Stomach (tissue), 9 donors: ENCODE data around the gene ABLIM2. TPM values are rescaled to one million over a fixed set of nuclear protein-coding genes. Genes with fewer than 3 reads are reported as not detected.

Source experiments
- DNase-seq, 2 donors: peaks; one replicate each; pipeline versions ENCODE4 v3.0.0 to v3.0.0-alpha.2; 2013 to 2019
- H3K27ac ChIP-seq, 5 donors: fragments of 200-600 bp in 4 of 5; sonication (generic) in 4 of 5; one replicate each; pipeline ENCODE4 v1.5.1; 2013 to 2019; ENCODE audit warnings: mild to moderate bottlenecking in 1 of 5, moderate library complexity in 1 of 5
- H3K27me3 ChIP-seq, 3 donors: fragments of 200-600 bp; sonication (generic); one replicate each; pipeline ENCODE4 v1.5.1; 2017 to 2019; ENCODE audit warnings: mixed run types in 1 of 3
- H3K36me3 ChIP-seq, 4 donors: fragments of 200-600 bp; sonication (generic); 1 replicate in 3 of 4; 2 replicates in 1 of 4; pipeline ENCODE4 v1.5.1; 2016 to 2019
- H3K4me1 ChIP-seq, 4 donors: fragments of 200-600 bp; sonication (generic); one replicate each; pipeline ENCODE4 v1.5.1; 2016 to 2019
- H3K4me3 ChIP-seq, 4 donors: fragments of 200-600 bp; sonication (generic) in 3 of 4; one replicate each; pipeline ENCODE4 v1.5.1; 2016 to 2019; ENCODE audit warnings: mild to moderate bottlenecking in 1 of 4
- H3K9me3 ChIP-seq, 4 donors: fragments of 200-600 bp; sonication (generic); one replicate each; pipeline ENCODE4 v1.5.1; 2016 to 2019
- EP300 ChIP-seq: sonication (generic); formaldehyde crosslinking; IDR thresholded peaks from one replicate; pipeline ENCODE4 v1.6.1; 2017; ENCODE audit warnings: antibody characterized with exemption
- POLR2A ChIP-seq, 4 donors: fragments of 450-650 bp; IDR thresholded peaks; one replicate each; pipeline ENCODE4 v1.6.1; 2016; ENCODE audit warnings: antibody characterized with exemption in 4 of 4, control low read depth in 2 of 4, mild to moderate bottlenecking in 1 of 4, moderate library complexity in 1 of 4
- POLR2AphosphoS5 ChIP-seq, 3 donors: sonication (generic); formaldehyde crosslinking; IDR thresholded peaks; one replicate each; pipeline ENCODE4 v1.6.1; 2016; ENCODE audit warnings: antibody characterized with exemption in 3 of 3
- WGBS, 5 donors: extraction: QIAGEN DNeasy Blood & Tissue Kit in 3 of 5; methylation state at CpG; one replicate each; pipeline versions ENCODE4 v1.1.5 to v1.1.7; 2013 to 2018; 5-methylcytosine and 5-hydroxymethylcytosine counted together
- intact Hi-C: fragments of 100-400 bp; cut with DNase I; formaldehyde crosslinking; loops from one replicate; pipeline ENCODE4 v1.15.1; 2023; ENCODE audit warnings: low total_unique reads
- polyA plus RNA-seq, 3 donors: library from polyadenylated mRNA; stranded (reverse); fragments of 200-250 nt; gene quantifications; one replicate each; pipeline ENCODE4 v1.2.3, GENCODE V29; 2013
- total RNA-seq, 5 donors: library from RNA; depleted of rRNA; stranded (reverse); fragments of >200 nt; gene quantifications; one replicate each; pipeline versions ENCODE4 v1.1.0 to v1.2.3, GENCODE V29; 2014 to 2016
- TF ChIP-seq, protein P1 (sequence below), 7 experiments: fragments of 450-650 bp in 4 of 7; fragments of 200-600 bp in 3 of 7; sonication (generic) in 3 of 7; IDR thresholded peaks; one replicate each; pipeline ENCODE4 v1.5.1; 2016 to 2019; ENCODE audit warnings: antibody characterized with exemption in 7 of 7, control low read depth in 2 of 7, mild to moderate bottlenecking in 1 of 7
- donor health status: healthy with polysubstance abuse.
- donor health status: Bipolar disorder and iron deficiency.
- donor health status: healthy.

Gene ABLIM2
- total and polyA plus RNA-seq, 8 donors, result 2.3 to 28.0 (median 5.5) TPM

DNA sequence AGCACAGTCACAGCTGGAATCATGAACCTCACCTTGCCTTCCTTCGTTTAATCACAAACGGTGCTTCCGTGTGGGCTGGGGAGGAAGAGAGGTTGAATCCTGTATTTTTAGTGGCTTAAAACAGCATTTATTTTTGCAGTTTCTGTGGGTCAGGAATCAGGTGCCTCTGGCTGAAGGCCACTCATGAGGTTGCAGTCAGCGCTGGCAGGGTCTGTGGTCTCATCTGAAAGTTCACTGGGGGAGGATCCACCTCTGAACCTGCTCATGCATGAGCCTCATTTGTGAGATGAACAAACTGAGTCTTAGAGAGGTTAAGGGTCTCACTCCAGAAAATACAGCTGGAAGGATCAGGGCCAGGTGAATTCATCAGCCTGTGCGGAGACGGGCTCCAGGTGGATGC lies 17.1 kb upstream of the ABLIM2 start:
- 70 to 81% (median 72%) methylated on average over 5 to 6 of the region's 6 CpGs for WGBS, 5 donors
- no peak for DNase-seq

DNA sequence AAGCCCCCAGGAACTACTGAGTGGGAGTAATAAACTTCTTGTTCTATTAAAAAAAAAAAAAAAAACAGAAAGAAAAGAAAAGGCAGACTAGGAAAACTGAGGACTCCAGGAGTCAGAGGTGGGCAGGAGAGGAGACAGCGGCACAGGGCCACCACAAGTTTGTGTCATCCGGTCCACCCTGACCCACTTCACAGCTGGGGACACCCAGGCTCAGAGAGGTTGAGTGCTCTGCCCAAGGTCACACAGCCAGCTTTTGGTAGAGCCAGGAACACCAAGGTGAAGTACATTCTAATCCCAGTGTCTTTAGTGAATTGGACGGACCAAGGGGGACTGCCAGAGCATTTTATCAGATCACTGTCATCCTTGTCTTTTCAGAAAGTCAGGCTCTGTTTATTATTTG lies 16.4 kb upstream of the ABLIM2 start:
- intact Hi-C loops, result no loop called here
- WGBS, 5 donors, result 74 to 93% (median 82%) methylated on average over 3 of the region's 3 CpGs
- TF ChIP-seq EP300 (no peak), POLR2A (IDR thresholded peaks at IDR 0.05) (no peak), POLR2AphosphoS5 (IDR thresholded peaks at IDR 0.05) (no peak)
- TF ChIP-seq, protein P1, sequence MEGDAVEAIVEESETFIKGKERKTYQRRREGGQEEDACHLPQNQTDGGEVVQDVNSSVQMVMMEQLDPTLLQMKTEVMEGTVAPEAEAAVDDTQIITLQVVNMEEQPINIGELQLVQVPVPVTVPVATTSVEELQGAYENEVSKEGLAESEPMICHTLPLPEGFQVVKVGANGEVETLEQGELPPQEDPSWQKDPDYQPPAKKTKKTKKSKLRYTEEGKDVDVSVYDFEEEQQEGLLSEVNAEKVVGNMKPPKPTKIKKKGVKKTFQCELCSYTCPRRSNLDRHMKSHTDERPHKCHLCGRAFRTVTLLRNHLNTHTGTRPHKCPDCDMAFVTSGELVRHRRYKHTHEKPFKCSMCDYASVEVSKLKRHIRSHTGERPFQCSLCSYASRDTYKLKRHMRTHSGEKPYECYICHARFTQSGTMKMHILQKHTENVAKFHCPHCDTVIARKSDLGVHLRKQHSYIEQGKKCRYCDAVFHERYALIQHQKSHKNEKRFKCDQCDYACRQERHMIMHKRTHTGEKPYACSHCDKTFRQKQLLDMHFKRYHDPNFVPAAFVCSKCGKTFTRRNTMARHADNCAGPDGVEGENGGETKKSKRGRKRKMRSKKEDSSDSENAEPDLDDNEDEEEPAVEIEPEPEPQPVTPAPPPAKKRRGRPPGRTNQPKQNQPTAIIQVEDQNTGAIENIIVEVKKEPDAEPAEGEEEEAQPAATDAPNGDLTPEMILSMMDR (IDR thresholded peaks at IDR 0.05), result no peak

More for the DNA sequence above, 17.1 kb upstream of the ABLIM2 start:
- no peak overlapping the region for H3K4me3 ChIP-seq
- TF ChIP-seq POLR2A (IDR thresholded peaks at IDR 0.05) (no peak), POLR2AphosphoS5 (IDR thresholded peaks at IDR 0.05) (no peak), EP300 (no peak)
- TF ChIP-seq, protein P1 (IDR thresholded peaks at IDR 0.05), result no peak
- no peaks in the 10 kb centered on the region for H3K9me3 ChIP-seq
- peaks cover 0 to 8% (median 2%) of the 10 kb centered on the region in 4 donors for H3K4me1 ChIP-seq
- no peak overlapping the region for H3K27ac ChIP-seq
- H3K36me3 ChIP-seq, result no peaks in the 10 kb centered on the region
- H3K27me3 ChIP-seq, result peaks cover 0 to 14% (median 0%) of the 10 kb centered on the region in 3 donors
- intact Hi-C loops, result no loop called here

DNA sequence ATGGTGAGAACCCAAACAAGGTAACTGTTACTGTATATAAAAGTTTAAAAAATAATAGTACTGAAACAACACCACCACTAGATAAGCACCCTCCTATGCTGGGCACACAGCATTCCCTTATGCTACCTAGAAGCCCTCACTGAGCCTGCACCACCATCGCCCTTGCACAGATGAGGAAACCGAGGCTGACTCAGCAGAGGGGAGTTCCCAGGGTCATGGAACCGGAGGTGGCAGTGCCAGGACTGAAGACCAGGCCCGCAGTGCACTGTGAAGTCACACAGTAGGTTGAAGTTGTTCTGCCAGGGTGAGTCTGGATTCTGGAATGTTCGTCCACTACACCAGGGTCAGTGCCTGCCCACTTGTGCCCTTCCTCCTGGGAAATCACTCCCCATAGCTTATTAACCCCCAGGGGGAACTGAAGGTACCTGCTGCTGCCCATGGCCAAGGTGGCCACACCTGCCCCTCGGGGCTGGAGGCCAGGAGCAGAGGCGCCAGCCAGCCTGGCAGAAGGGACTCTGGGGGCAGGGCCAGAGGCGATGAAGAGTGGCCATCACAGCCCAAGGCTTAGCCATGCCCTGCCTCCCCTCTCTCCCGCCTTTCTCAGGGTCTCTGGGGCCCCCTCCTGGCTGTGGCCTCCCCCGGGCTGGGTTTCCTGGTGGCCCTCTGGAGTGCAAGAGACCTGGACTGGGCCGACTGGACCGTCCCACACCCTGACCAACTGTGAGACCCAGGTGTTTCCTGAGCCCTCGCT lies 15.1 kb upstream of the ABLIM2 start:
- Histone ChIP-seq H3K4me3 (no peak overlapping the region), H3K27ac (no peak overlapping the region), H3K27me3 (peaks cover 0 to 14% (median 0%) of the 10 kb centered on the region in 3 donors), H3K4me1 (peaks cover 0 to 4% (median 0%) of the 10 kb centered on the region in 4 donors), H3K9me3 (peaks cover 0 to 7% (median 4%) of the 10 kb centered on the region in 4 donors), H3K36me3 (no peaks in the 10 kb centered on the region)
- DNase-seq, result no peak
- TF ChIP-seq POLR2A (IDR thresholded peaks at IDR 0.05), result no peak
- TF ChIP-seq EP300, result no peak
- 67 to 76% (median 73%) methylated on average over 13 of the region's 13 CpGs for WGBS, 5 donors
- intact Hi-C loops, result no loop called here

More for the DNA sequence above, 16.4 kb upstream of the ABLIM2 start:
- H3K4me1 ChIP-seq, result peaks cover 0 to 4% (median 2%) of the 10 kb centered on the region in 4 donors
- no peak overlapping the region for H3K27ac ChIP-seq
- H3K4me3 ChIP-seq, result no peak overlapping the region
- no peaks in the 10 kb centered on the region for H3K9me3 ChIP-seq
- H3K27me3 ChIP-seq, result peaks cover 0 to 14% (median 0%) of the 10 kb centered on the region in 3 donors
- DNase-seq, result no peak
- no peaks in the 10 kb centered on the region for H3K36me3 ChIP-seq

DNA sequence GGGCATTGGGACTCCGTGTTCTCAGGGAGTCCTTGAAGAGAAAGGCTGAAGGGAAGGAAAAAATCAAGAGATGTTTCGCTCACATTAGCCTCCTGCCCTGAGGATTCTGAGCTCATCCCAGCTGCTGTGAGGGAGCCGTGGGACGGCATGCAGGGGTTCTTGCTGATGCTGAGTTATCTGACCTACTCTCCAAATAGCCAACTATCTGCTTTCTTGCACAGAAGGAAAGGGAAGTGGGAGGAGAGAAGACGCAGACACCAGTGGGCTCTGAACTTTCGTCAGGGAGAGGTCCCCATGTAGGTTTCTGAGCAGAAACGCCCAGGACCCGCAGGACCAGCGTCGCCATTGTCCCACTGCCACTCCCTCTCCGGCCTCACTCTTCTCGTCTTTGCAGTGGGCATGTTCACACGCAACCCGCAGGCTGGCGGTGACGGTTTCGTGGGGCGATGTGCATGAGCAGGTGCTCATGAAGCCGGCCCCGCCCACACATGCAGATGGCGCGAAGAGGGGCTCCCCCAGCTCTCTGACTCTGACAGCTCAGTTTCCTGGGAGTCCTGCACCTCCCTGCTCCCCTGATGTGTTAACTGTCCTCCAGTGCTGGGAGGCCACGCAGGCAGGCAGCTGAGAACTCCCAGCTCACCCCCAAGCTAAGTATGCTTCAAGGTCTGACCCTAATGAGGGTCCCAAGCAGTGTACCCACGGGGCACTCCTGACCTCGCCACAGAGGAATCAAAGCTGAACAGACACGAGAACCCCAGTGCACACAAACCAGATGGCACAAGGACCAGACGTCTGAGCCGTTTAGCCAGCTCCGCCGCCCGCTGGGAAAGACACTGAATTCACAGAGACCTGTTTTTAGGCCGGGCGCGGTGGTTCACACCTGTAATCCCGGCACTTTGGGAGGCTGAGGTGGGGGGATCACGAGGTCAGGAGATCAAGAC lies 13.6 kb upstream of the ABLIM2 start:
- peaks cover 0 to 14% (median 0%) of the 10 kb centered on the region in 3 donors for H3K27me3 ChIP-seq
- no peak overlapping the region for H3K4me3 ChIP-seq
- H3K9me3 ChIP-seq, result peaks cover 0 to 14% (median 10%) of the 10 kb centered on the region in 4 donors
- peaks cover 0 to 10% (median 2%) of the 10 kb centered on the region in 4 donors for H3K4me1 ChIP-seq
- intact Hi-C loops, result no loop called here
- TF ChIP-seq EP300 (no peak), POLR2A (IDR thresholded peaks at IDR 0.05) (no peak), POLR2AphosphoS5 (IDR thresholded peaks at IDR 0.05) (no peak)
- TF ChIP-seq, protein P1 (IDR thresholded peaks at IDR 0.05), result no peak
- no peaks in the 10 kb centered on the region for H3K36me3 ChIP-seq
- DNase-seq, result no peak
- WGBS, 5 donors, result 71 to 81% (median 76%) methylated on average over 36 of the region's 36 CpGs
- H3K27ac ChIP-seq, result no peak overlapping the region
